ENCODE data around the gene NID2.
A peak's percentile ranks its signal among the peaks of the same experiment; 100 is the strongest.

The NID2 gene

GRCh38 chr14:52060080-52060479 is 8.8 kb downstream of the NID2 start:
- Histone ChIP-seq H3K9me3 (no peaks in the 10 kb centered on the region), H3K4me3 (no peak overlapping the region), H3K27me3 (no peaks in the 10 kb centered on the region), H3K4me1 (peaks cover 0 to 44% (median 17%) of the 10 kb centered on the region in 4 donors), H3K27ac (peak overlapping the region; percentile 53 to 66), H3K36me3 (no peaks in the 10 kb centered on the region)
- no peak for TF ChIP-seq CTCF (IDR thresholded peaks at IDR 0.05)
- intact Hi-C loops (cut with DNase I; ENCODE audit: low total_unique reads): no loop called here
- DNase-seq: no peak

- Histone ChIP-seq H3K4me1 (peaks cover 0 to 44% (median 17%) of the 10 kb centered on the region in 4 donors), H3K4me3 (no peak overlapping the region), H3K9me3 (no peaks in the 10 kb centered on the region), H3K27me3 (no peaks in the 10 kb centered on the region), H3K27ac (peak overlapping the region; percentile 53 to 66), H3K36me3 (no peaks in the 10 kb centered on the region)
- intact Hi-C loops (cut with DNase I; ENCODE audit: low total_unique reads): no loop called here
- TF ChIP-seq CTCF (IDR thresholded peaks at IDR 0.05): no peak
- no peak for DNase-seq
These were observed 9.2 kb downstream of the NID2 start for GRCh38 chr14:52059649-52060048.

GRCh38 chr14:52058341-52058740 is 10.5 kb downstream of the NID2 start:
- Histone ChIP-seq H3K4me3 (no peak overlapping the region), H3K27ac (peak overlapping the region; percentile 17 to 66), H3K4me1 (peaks cover 0 to 50% (median 17%) of the 10 kb centered on the region in 4 donors), H3K36me3 (no peaks in the 10 kb centered on the region), H3K9me3 (no peaks in the 10 kb centered on the region), H3K27me3 (no peaks in the 10 kb centered on the region)
- TF ChIP-seq CTCF (IDR thresholded peaks at IDR 0.05): no peak
- DNase-seq: no peak
- intact Hi-C loops (cut with DNase I; ENCODE audit: low total_unique reads): no loop called here

- Histone ChIP-seq H3K36me3 (no peaks in the 10 kb centered on the region), H3K4me3 (no peak overlapping the region), H3K4me1 (peaks cover 0 to 52% (median 28%) of the 10 kb centered on the region in 4 donors), H3K27me3 (no peaks in the 10 kb centered on the region), H3K9me3 (no peaks in the 10 kb centered on the region), H3K27ac (no peak overlapping the region)
- DNase-seq: no peak
- no peak for TF ChIP-seq CTCF (IDR thresholded peaks at IDR 0.05)
- intact Hi-C loops (cut with DNase I; ENCODE audit: low total_unique reads): no loop called here
These were observed 13.7 kb downstream of the NID2 start for GRCh38 chr14:52055167-52055566.

GRCh38 chr14:52054678-52055077 is 14.2 kb downstream of the NID2 start:
- Histone ChIP-seq H3K4me1 (peaks cover 0 to 52% (median 27%) of the 10 kb centered on the region in 4 donors), H3K4me3 (no peak overlapping the region), H3K9me3 (no peaks in the 10 kb centered on the region), H3K27me3 (no peaks in the 10 kb centered on the region), H3K36me3 (no peaks in the 10 kb centered on the region), H3K27ac (peak overlapping the region in 1 of 2 donors; percentile 47)
- DNase-seq: no peak
- TF ChIP-seq CTCF (IDR thresholded peaks at IDR 0.05): no peak
- intact Hi-C loops (cut with DNase I; ENCODE audit: low total_unique reads): no loop called here

GRCh38 chr14:52053044-52053443 is 15.8 kb downstream of the NID2 start:
- DNase-seq: no peak
- H3K4me1 ChIP-seq: peaks cover 0 to 60% (median 30%) of the 10 kb centered on the region in 4 donors
- no peaks in the 10 kb centered on the region for H3K9me3 ChIP-seq
- TF ChIP-seq CTCF (IDR thresholded peaks at IDR 0.05): no peak
- H3K27me3 ChIP-seq: no peaks in the 10 kb centered on the region
- no peak overlapping the region for H3K4me3 ChIP-seq
- intact Hi-C loops (cut with DNase I; ENCODE audit: low total_unique reads): no loop called here
- no peaks in the 10 kb centered on the region for H3K36me3 ChIP-seq
- peak overlapping the region; percentile 30 to 47 for H3K27ac ChIP-seq

All from tibial artery (tissue), 4 donors.